Adrenal gland (tissue), 12 donors: Measurements from ENCODE around the gene SSH2. TPM values are rescaled to one million over a fixed set of nuclear protein-coding genes. Genes with fewer than 3 reads are reported as not detected.

ENCODE experiments used
- DNase-seq, 7 donors: peaks; one replicate each; pipeline ENCODE4 v3.0.0-alpha.2; 2019 to 2020
- H3K27ac ChIP-seq, 5 donors: fragments of 200-600 bp; sonication (generic) in 4 of 5; 1 replicate in 3 of 5; 2 replicates in 2 of 5; pipeline versions ENCODE4 v1.5.1 to v1.8.0; 2016 to 2020; ENCODE audit warnings: mild to moderate bottlenecking in 1 of 5
- H3K27me3 ChIP-seq: fragments of 200-600 bp; 2 replicates; pipeline ENCODE4 v1.8.0; 2021
- H3K36me3 ChIP-seq, 2 donors: fragments of 200-600 bp; replicated peaks in 1 of 2; 1 replicate in 1 of 2; 2 replicates in 1 of 2; pipeline versions ENCODE4 v1.5.1 to v1.8.0; 2018 to 2022
- H3K4me1 ChIP-seq, 2 donors: fragments of 200-600 bp; replicated peaks in 1 of 2; 1 replicate in 1 of 2; 2 replicates in 1 of 2; pipeline versions ENCODE4 v1.5.1 to v1.8.0; 2018 to 2021
- H3K4me3 ChIP-seq, 4 donors: fragments of 200-600 bp; sonication (generic) in 3 of 4; one replicate each; pipeline ENCODE4 v1.5.1; 2016 to 2018
- H3K9me3 ChIP-seq, 3 donors: fragments of 200-600 bp; sonication (generic) in 1 of 3; replicated peaks in 1 of 3; 1 replicate in 2 of 3; 2 replicates in 1 of 3; pipeline versions ENCODE4 v1.5.1 to v1.8.0; 2016 to 2021
- CTCF ChIP-seq, 6 experiments: fragments of 450-650 bp in 4 of 6; fragments of 200-600 bp in 2 of 6; sonication (generic) in 1 of 6; IDR thresholded peaks; 1 replicate in 5 of 6; 2 replicates in 1 of 6; pipeline versions ENCODE4 v1.5.1 to v1.8.0; 2016 to 2021; ENCODE audit warnings: antibody characterized with exemption in 6 of 6, mild to moderate bottlenecking in 2 of 6, moderate library complexity in 1 of 6
- POLR2A ChIP-seq, 2 donors: fragments of 450-650 bp; IDR thresholded peaks; one replicate each; pipeline ENCODE4 v1.6.1; 2017; ENCODE audit warnings: antibody characterized with exemption in 2 of 2, mild to moderate bottlenecking in 2 of 2, moderate library complexity in 1 of 2
- WGBS, 4 donors: extraction: QIAGEN DNeasy Blood & Tissue Kit in 2 of 4; methylation state at CpG; one replicate each; pipeline versions ENCODE4 v1.1.5 to v1.1.7; 2013 to 2017; 5-methylcytosine and 5-hydroxymethylcytosine counted together
- intact Hi-C, 2 donors: fragments of 100-400 bp; cut with DNase I; formaldehyde crosslinking; loops; one replicate each; pipeline versions ENCODE4 v1.14.1 to v1.15.0; 2022 to 2023
- polyA plus RNA-seq, 3 donors: library from polyadenylated mRNA; stranded (reverse); fragments of 200-250 nt in 2 of 3; fragments of 350-450 nt in 1 of 3; fragmentation: Illumina TruSeq in 1 of 3; extraction: RNeasy Lipid Tissue Mini Kit (QIAGEN cat#74804) in 1 of 3; gene quantifications; one replicate each; pipeline ENCODE4 v1.2.3, GENCODE V29; 2013 to 2014
- total RNA-seq, 9 donors: library from RNA; depleted of rRNA in 4 of 9; stranded (reverse); fragments of >200 nt in 4 of 9; fragments of 120-200 nt in 1 of 9; fragmentation: NEBNext Ultra II Directional in 1 of 9; extraction: Animal tissue kit (Norgen Biotek cat#: 25700) in 1 of 9; gene quantifications; one replicate each; pipeline versions ENCODE4 v1.1.0 to v1.2.4, GENCODE V29; 2013 to 2023
- donor health status: healthy with polysubstance abuse.
- donor health status: Bipolar disorder and iron deficiency.
- donor health status: DM: yes; HTN: yes; CAD: no.
- donor health status: DM: no; HTN: no; CAD: no.
- donor health status: DM: no; HTN: no; CAD: no.
- donor health status: DM: yes; HTN: yes; CAD: no.

Gene SSH2
- total and polyA plus RNA-seq, 12 donors: 7.6 to 35.8 (median 20.8) TPM

- intact Hi-C loops: loop anchor here (5.0 to 10.0 kb wide), 3 partner anchors 94 to 123 kb away; no protein-coding TSS in a partner anchor
- TF ChIP-seq CTCF (IDR thresholded peaks at IDR 0.05) (no peak), POLR2A (IDR thresholded peaks at IDR 0.05) (no peak)
- H3K27me3 ChIP-seq: no peaks in the 10 kb centered on the region
- H3K9me3 ChIP-seq: no peaks in the 10 kb centered on the region
- WGBS, 4 donors: 0 to 2% (median 0%) methylated on average over 19 to 20 of the region's 20 CpGs
- H3K27ac ChIP-seq: peak overlapping the region; percentile 39 to 94 (median 82)
- DNase-seq: no peak
- peaks cover 20 to 39% of the 10 kb centered on the region in 2 donors for H3K4me1 ChIP-seq
- H3K4me3 ChIP-seq: peak overlapping the region; percentile 19 to 93 (median 85)
- no peaks in the 10 kb centered on the region for H3K36me3 ChIP-seq
These were observed 482 bp upstream of the SSH2 start for GRCh38 chr17:29930409-29931010.

GRCh38 chr17:29929006-29929532 lies 959 bp downstream of the SSH2 start:
- Histone ChIP-seq H3K9me3 (no peaks in the 10 kb centered on the region), H3K36me3 (no peaks in the 10 kb centered on the region), H3K27me3 (no peaks in the 10 kb centered on the region), H3K4me3 (peak overlapping the region; percentile 19 to 93 (median 85)), H3K4me1 (peaks cover 20 to 39% of the 10 kb centered on the region in 2 donors), H3K27ac (peak overlapping the region; percentile 39 to 94 (median 82))
- WGBS, 4 donors: 1 to 4% (median 2%) methylated on average over 13 of the region's 13 CpGs
- TF ChIP-seq CTCF (IDR thresholded peaks at IDR 0.05) (no peak), POLR2A (IDR thresholded peaks at IDR 0.05) (peak in 1 of 2 donors; percentile 7)
- intact Hi-C loops: no loop called here
- peak; percentile 14 to 56 (median 24) for DNase-seq

- H3K9me3 ChIP-seq: no peaks in the 10 kb centered on the region
- H3K27ac ChIP-seq: no peak overlapping the region
- TF ChIP-seq POLR2A (IDR thresholded peaks at IDR 0.05) (no peak), CTCF (IDR thresholded peaks at IDR 0.05) (no peak)
- no peak for DNase-seq
- no peak overlapping the region for H3K4me3 ChIP-seq
- no peaks in the 10 kb centered on the region for H3K27me3 ChIP-seq
- H3K4me1 ChIP-seq: peaks cover 20 to 44% of the 10 kb centered on the region in 2 donors
- 3 to 9% (median 7%) methylated on average over 1 of the region's 1 CpG for WGBS, 4 donors
- intact Hi-C loops: no loop called here
- H3K36me3 ChIP-seq: no peaks in the 10 kb centered on the region
These were observed 2.5 kb downstream of the SSH2 start for GRCh38 chr17:29927546-29927945.

GRCh38 chr17:29924786-29925185 lies 5.2 kb downstream of the SSH2 start:
- Histone ChIP-seq H3K27ac (no peak overlapping the region), H3K9me3 (no peaks in the 10 kb centered on the region), H3K4me3 (no peak overlapping the region), H3K36me3 (no peaks in the 10 kb centered on the region), H3K27me3 (no peaks in the 10 kb centered on the region), H3K4me1 (peaks cover 8 to 35% of the 10 kb centered on the region in 2 donors)
- intact Hi-C loops: no loop called here
- TF ChIP-seq CTCF (IDR thresholded peaks at IDR 0.05) (no peak), POLR2A (IDR thresholded peaks at IDR 0.05) (no peak)
- 79 to 92% (median 86%) methylated on average over 1 of the region's 1 CpG for WGBS, 4 donors
- no peak for DNase-seq
